ENCODE data around the gene TRIM27.

GRCh38 chr6:28956331-28956730 is 32.5 kb upstream of the TRIM27 start:
- TF ChIP-seq REST (IDR thresholded peaks at IDR 0.05) (no peak), ATF3 (IDR thresholded peaks at IDR 0.05) (no peak), CTCF (IDR thresholded peaks at IDR 0.05; ENCODE audit: low read depth, low read length, missing input control) (no peak), GABPA (IDR thresholded peaks at IDR 0.05 in 1 of 2, conservative IDR thresholded peaks at IDR 0.05 in 1 of 2) (no peak), TAF1 (conservative IDR thresholded peaks at IDR 0.05) (no peak), JUND (IDR thresholded peaks at IDR 0.05) (no peak), SP1 (IDR thresholded peaks at IDR 0.05) (no peak), EGR1 (IDR thresholded peaks at IDR 0.05; ENCODE audit: low read depth in 2 of 2) (no peak), FOXA1 (IDR thresholded peaks at IDR 0.05) (no peak)
